Panc1 (cell line): ENCODE results near the gene CPM.

Source experiments
- CTCF ChIP-seq: fragments of 450-650 bp; IDR thresholded peaks from 2 replicates; pipeline ENCODE4 v1.5.1; 2017; ENCODE audit warnings: mild to moderate bottlenecking
- SIN3A ChIP-seq: IDR thresholded peaks from 2 replicates; pipeline ENCODE4 v1.6.1; 2012; ENCODE audit warnings: low read depth, mild to moderate bottlenecking, low read length, moderate library complexity, borderline replicate concordance; ENCODE audit not compliant: insufficient read depth

GRCh38 chr12:68809190-68810026, 123.6 kb downstream of the CPM start:
- TF ChIP-seq CTCF (no peak), SIN3A (no peak)
